ENCODE measurements around the gene AURKA.
A peak's percentile ranks its signal among the peaks of the same experiment; 100 is the strongest.
"Not testable (repeated sequence)": the region's sequence is repeated elsewhere in the genome, so short reads cannot be mapped to it uniquely, and the experiment has no call there.

Gene AURKA

GRCh38 chr20:56420940-56421688, 29.1 kb upstream of the AURKA start:
- no peak for DNase-seq (ENCODE audit: low spot score)

DNA sequence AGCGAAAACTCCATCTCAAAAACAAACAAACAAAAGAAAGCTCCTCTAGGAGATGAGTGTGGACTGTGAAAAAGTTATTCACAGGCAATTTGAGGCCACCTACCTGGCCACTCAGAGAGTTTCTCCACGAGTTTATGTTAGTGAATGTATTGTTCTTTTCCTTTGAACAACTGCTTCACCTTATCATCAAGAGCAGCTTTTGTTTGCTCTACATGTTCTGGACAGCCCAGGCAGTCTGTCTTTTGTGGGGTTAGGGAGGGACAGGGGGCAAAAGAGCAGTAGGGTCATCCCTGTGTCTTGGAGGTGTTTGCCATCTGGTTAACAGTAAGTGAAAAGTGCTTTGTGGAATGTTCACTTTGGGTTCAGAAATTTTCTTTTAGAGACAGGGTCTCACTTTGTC, 28.0 kb upstream of the AURKA start:
- no peak for DNase-seq (ENCODE audit: low spot score)

GRCh38 chr20:56418385-56418861, 26.4 kb upstream of the AURKA start:
- DNase-seq (ENCODE audit: low spot score): no peak

- no peak for DNase-seq (ENCODE audit: low spot score)
Measured at GRCh38 chr20:56417911-56418310, 25.9 kb upstream of the AURKA start.

DNA sequence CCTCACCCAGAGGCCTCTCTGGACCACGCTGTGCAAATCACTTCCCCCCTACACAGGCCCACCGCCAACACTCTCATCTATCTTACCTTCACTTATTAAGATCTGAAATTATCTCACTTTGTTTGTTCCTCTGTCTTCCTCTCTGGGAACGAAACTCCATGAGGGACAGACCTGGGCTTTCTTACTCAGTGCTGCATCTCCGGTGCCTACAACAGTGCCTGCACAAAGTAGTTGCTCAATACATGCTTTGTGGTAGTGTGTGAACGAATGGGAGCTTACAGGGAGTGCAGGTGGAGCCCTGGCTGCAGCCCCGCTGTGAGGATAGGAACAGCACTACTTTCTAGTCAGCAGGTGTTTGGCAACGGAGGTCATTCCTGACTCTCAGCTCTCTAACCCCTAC, 25.4 kb upstream of the AURKA start:
- DNase-seq (ENCODE audit: low spot score): no peak

- peak; percentile 67 for DNase-seq (ENCODE audit: low spot score)
Measured at GRCh38 chr20:56414842-56415765, 23.1 kb upstream of the AURKA start.

- no peak for DNase-seq (ENCODE audit: low spot score)
Measured at GRCh38 chr20:56412949-56413348, 20.9 kb upstream of the AURKA start.

- no peak for DNase-seq (ENCODE audit: low spot score)
Measured at GRCh38 chr20:56412473-56412790, 20.4 kb upstream of the AURKA start.

GRCh38 chr20:56411759-56412472, 19.9 kb upstream of the AURKA start, which contains the start of gene CASS4:
CASS4 (plus strand) TSS chr20:56412260; CDS start chr20:56412459, 199 bp downstream.
- peak; percentile 93 for DNase-seq (ENCODE audit: low spot score)

DNA sequence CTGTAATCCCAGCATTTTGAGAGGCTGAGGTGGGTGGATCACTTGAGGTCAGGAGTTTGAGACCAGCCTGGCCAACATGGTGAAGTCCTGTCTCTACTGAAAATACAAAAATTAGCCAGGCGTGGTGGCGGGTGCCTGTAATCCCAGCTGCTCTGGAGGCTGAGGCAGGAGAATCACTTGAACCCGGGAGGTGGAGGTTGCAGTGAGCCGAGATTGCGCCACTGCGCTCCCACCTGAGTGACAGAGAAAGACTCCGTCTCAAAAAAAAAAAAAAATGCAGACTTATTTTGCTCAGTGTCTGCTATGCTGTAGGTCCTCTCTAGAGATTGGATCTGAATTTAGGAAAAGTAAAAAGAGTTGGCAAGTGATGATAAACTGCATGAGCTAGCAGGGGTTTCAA, 19.3 kb upstream of the AURKA start:
- not testable (repeated sequence) for DNase-seq (ENCODE audit: low spot score)

GRCh38 chr20:56409956-56410355, 17.9 kb upstream of the AURKA start:
- no peak for DNase-seq (ENCODE audit: low spot score)

- DNase-seq (ENCODE audit: low spot score): no peak
Measured at GRCh38 chr20:56409521-56409920, 17.5 kb upstream of the AURKA start.

DNA sequence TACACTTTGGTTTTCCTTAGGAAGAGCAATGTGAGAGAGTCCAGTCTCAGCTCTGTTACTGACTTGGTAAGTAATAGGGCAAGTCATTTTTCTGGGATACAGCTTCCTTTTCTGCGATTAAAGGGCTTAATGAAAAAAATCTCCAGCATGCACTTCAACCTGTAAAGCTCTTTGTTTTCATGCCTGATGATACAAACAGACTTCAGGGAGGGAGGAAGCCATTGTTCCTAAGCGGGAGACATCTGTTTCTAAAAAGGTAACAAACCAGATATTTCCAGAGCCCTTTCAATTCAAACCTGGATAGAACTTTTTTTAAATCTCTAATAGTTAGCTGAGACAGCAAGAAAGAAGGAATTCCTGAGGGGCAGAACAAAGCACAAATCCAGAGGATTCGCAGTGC, 14.9 kb upstream of the AURKA start:
- no peak for DNase-seq (ENCODE audit: low spot score)

DNA sequence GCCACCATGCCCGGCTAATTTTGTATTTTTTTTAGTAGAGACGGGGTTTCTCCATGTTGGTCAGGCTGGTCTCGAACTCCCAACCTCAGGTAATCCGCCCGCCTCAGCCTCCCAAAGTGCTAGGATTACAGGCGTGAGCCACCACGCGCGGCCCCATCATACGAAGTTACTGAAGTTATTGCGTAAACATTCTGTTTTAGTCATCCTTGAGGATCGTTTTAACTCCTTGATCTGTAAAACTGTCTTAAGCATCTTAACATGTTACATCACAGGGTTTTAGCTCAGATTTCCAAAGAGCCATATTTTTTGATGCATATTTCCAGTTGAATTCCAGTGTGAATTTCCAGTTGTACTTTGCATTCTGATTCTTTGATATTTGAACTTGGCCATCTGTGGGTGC, 13.3 kb upstream of the AURKA start:
- DNase-seq (ENCODE audit: low spot score): not testable (repeated sequence)

DNA sequence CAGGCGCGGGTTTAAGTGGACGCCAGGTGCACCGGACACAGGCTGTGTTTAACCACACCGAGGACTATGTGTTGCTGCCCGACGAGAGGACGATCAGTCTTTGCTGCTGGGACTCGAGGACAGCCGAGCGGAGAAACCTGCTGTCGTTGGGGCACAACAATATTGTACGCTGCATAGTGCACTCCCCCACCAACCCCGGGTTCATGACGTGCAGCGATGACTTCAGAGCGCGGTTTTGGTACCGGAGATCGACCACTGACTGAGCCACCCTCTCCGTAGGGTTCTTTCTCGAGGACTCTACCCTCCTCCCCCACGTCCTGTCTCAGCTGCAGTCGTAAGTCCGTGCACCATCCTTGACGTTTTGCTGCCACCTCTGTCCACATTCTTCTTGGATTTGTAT, 11.4 kb upstream of the AURKA start:
- no peak for DNase-seq (ENCODE audit: low spot score)

DNA sequence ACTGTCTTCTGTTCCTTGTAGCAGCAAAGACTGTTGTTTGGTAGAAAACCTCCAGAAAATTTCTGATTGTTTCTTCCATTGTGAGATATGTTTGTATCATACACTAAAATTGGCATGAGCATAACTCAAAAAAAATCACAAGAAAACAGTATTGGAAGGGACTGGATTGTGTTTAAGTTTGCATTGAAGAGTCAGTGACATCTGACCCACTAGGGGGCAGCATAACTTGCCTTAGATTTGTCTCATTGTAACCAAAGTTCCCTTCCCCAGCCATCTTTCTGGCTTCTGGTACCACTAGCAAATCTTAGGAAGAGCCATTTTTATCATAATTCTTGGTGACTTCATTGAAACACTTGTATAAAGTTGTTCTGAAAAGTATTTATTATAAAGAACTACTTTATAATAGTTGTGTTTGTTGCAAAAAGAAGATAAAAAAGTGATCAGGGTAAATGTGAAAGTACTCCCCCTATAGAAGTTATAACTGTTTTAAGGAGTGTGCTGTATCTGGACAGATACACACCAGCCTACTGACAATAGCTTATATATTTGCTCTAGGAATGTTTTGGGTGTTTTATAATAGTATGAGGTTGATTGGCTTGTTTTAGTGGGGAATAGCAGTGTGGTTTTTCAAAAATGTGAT, 8.1 kb upstream of the AURKA start:
- peak; percentile 84 for DNase-seq (ENCODE audit: low spot score)

DNA sequence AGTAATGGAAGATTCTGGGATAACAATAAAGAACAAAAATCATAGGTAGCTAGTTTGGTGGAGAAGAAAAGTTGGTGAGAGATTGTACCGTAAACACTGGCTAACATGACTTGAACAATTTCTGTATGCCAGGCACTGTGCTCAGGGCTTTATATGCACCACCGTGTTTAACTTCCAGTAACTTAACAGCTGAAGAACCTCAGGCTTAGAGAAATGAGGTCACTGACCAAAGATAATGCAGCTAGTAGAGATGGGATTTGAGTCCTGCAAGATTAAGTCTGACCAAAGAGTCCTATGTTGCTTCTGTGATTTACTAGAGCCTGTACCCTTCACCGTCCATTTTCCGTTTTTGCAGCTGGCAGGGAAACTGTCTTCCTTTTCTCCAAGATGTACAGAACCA, 3.2 kb upstream of the AURKA start:
- DNase-seq (ENCODE audit: low spot score): no peak

GRCh38 chr20:56393653-56394052, 1.6 kb upstream of the AURKA start:
- DNase-seq (ENCODE audit: low spot score): no peak

GRCh38 chr20:56392881-56393482, 967 bp upstream of the AURKA start:
- no peak for DNase-seq (ENCODE audit: low spot score)

DNA sequence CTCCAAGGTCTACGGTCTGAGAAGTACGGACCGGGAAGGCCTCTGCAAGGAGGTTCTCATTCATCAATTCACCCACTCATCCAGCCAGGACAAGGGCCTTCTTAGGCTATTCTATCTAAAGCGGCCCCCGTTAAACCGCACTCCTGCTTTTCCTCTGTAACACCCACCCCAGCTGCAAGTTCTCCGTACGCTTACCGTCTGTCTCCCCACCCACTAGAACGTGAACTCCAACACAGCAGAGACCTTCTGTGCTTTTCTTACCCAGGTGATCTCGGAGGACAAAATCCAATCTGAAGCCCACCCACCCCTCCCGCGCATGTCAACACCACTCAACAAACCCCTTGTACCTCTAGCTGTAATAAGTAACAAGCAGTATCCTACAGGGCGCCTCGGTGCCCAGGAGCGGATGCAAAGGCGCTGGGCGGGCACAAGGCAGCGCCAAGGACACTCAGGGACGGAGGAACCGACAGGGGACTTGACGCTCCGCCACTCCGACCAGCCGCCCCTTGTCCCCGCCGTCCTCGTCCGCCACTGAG, 351 bp downstream of the AURKA start:
- no peak for DNase-seq (ENCODE audit: low spot score)

DNA sequence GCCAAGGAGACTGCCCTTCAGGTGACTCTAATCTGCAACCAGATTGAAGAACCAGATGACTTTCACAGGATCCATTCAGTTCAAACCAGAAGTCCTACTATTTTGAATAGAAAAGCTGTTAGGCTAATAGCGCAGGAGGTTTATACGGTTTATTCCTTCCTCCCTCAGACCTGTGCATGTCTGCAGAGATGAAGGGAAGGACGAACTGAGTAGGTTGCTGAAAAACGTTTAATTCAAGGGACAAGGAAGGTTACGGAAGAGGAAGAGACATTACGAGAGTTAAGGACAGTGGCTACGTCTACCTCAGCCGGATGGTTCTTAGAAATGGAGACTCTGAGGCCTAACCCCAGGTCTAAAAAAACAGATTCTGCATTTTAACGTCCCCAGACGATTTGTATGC, 978 bp downstream of the AURKA start:
- no peak for DNase-seq (ENCODE audit: low spot score)

Measured in hematopoietic multipotent progenitor cell treated with erythropoietin and hydrocortisone succinate and interleukin-3 and kit ligand, for 15 days (in vitro differentiated cells).